RWPE2 (cell line): ENCODE measurements around the gene FAF1.
"Not testable (repeated sequence)": the region's sequence is repeated elsewhere in the genome, so short reads cannot be mapped to it uniquely, and the experiment has no call there.

Experiments
- ATAC-seq: fragments of 200-7000 bp; cut with Tn5 transposase; 3 replicates; pipeline ENCODE4 v1.9.1; 2021; ENCODE audit warnings: low read depth
- DNase-seq: peaks from one replicate; pipeline ENCODE4 v3.0.0-alpha.2; 2020; ENCODE audit warnings: low spot score
- H3K27ac ChIP-seq: fragments of 450-650 bp; 2 replicates; pipeline ENCODE4 v1.5.1; 2017; ENCODE audit warnings: mild to moderate bottlenecking; ENCODE audit not compliant: poor library complexity, severe bottlenecking
- H3K27me3 ChIP-seq: fragments of 250-450 bp; sonication (Bioruptor Pico); 2 replicates; pipeline ENCODE4 v1.5.1; 2021; ENCODE audit warnings: mild to moderate bottlenecking, moderate library complexity; ENCODE audit not compliant: insufficient read depth, poor library complexity, severe bottlenecking
- H3K36me3 ChIP-seq: fragments of 250-450 bp; sonication (Bioruptor Pico); 2 replicates; pipeline ENCODE4 v1.5.1; 2020; ENCODE audit warnings: low read depth, mild to moderate bottlenecking, moderate library complexity
- H3K4me1 ChIP-seq: fragments of 250-450 bp; sonication (Bioruptor Pico); 2 replicates; pipeline ENCODE4 v1.5.1; 2021; ENCODE audit warnings: mild to moderate bottlenecking, moderate library complexity; ENCODE audit not compliant: insufficient read depth, poor library complexity, severe bottlenecking
- H3K4me3 ChIP-seq: fragments of 250-450 bp; sonication (Bioruptor Pico); 2 replicates; pipeline ENCODE4 v1.5.1; 2021; ENCODE audit warnings: mild to moderate bottlenecking, moderate library complexity; ENCODE audit not compliant: severe bottlenecking
- H3K9me3 ChIP-seq: fragments of 250-450 bp; sonication (Bioruptor Pico); 2 replicates; pipeline ENCODE4 v1.5.1; 2021; ENCODE audit warnings: mild to moderate bottlenecking, moderate library complexity; ENCODE audit not compliant: severe bottlenecking
- CTCF ChIP-seq: fragments of 450-650 bp; IDR thresholded peaks from one replicate; pipeline ENCODE4 v1.5.1; 2017; ENCODE audit warnings: mild to moderate bottlenecking, moderate library complexity; ENCODE audit not compliant: poor library complexity, severe bottlenecking

The FAF1 gene

GRCh38 chr1:50724626-50725286 is 235.3 kb downstream of the FAF1 start:
- TF ChIP-seq CTCF: no peak
- H3K27me3 ChIP-seq: no peaks in the 10 kb centered on the region
- H3K36me3 ChIP-seq: no peaks in the 10 kb centered on the region
- no peak for DNase-seq
- H3K4me1 ChIP-seq: no peaks in the 10 kb centered on the region
- H3K9me3 ChIP-seq: no peaks in the 10 kb centered on the region
- ATAC-seq: no peak; the same call in 2 of the 3 replicates
- H3K4me3 ChIP-seq: no peak overlapping the region
- no peak overlapping the region for H3K27ac ChIP-seq

GRCh38 chr1:50720457-50721053 is 239.5 kb downstream of the FAF1 start:
- H3K36me3 ChIP-seq: no peaks in the 10 kb centered on the region; the same call in 1 of the 2 replicates
- no peaks in the 10 kb centered on the region for H3K27me3 ChIP-seq
- no peak overlapping the region for H3K4me3 ChIP-seq
- H3K27ac ChIP-seq: no peak overlapping the region
- ATAC-seq (no peak), DNase-seq (no peak)
- no peak for TF ChIP-seq CTCF
- no peaks in the 10 kb centered on the region for H3K4me1 ChIP-seq
- H3K9me3 ChIP-seq: no peaks in the 10 kb centered on the region

DNA sequence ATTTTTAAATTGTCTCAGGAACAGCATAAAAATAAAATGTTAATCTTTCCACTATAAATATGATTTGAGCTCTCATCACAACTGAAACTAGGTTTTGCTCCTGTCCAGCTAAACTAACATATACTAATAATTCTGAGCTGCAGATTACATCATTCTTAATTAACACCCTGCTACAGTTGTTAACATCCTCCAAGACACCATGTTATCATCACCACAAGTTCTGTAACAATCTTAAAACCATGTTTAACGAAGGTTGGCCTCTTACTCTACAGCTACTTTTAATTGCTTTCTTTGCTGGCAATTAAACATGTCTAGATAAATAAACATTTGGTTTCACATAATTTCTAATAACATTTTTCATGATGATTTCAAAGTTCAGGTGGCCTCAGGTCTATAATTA is 240.9 kb downstream of the FAF1 start:
- Histone ChIP-seq H3K27ac (no peak overlapping the region), H3K9me3 (no peaks in the 10 kb centered on the region), H3K4me1 (no peaks in the 10 kb centered on the region), H3K4me3 (no peak overlapping the region), H3K36me3 (no peaks in the 10 kb centered on the region; the same call in 1 of the 2 replicates), H3K27me3 (no peaks in the 10 kb centered on the region)
- DNase-seq (no peak), ATAC-seq (no peak)
- no peak for TF ChIP-seq CTCF

- H3K4me3 ChIP-seq: no peak overlapping the region
These were observed 242.7 kb downstream of the FAF1 start for GRCh38 chr1:50717327-50717726.

DNA sequence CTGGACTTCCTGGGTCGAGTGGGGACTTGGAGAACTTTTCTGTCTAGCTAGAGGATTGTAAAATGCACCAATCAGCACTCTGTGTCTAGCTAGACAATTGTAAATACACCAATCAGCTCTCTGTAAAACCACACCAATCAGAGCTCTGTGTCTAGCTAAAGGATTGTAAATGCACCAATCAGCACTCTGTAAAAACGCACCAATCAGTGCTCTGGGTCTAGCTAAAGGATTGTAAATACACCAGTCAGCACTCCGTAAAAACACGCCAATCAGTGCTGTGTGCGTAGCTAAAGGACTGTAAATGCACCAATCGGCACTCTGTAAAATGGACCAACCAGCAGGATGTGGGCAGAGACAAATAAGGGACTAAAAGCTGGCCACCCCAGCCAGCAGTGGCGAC is 243.6 kb downstream of the FAF1 start:
- H3K4me1 ChIP-seq, H3K27me3 ChIP-seq, H3K9me3 ChIP-seq, H3K4me3 ChIP-seq, DNase-seq, ATAC-seq, H3K36me3 ChIP-seq, H3K27ac ChIP-seq: not testable (repeated sequence)

More at GRCh38 chr1:50717327-50717726, 242.7 kb downstream of the FAF1 start:
- Histone ChIP-seq H3K27me3 (no peaks in the 10 kb centered on the region), H3K9me3 (no peaks in the 10 kb centered on the region), H3K27ac (no peak overlapping the region), H3K4me1 (no peaks in the 10 kb centered on the region), H3K36me3 (no peaks in the 10 kb centered on the region; the same call in 1 of the 2 replicates)
- ATAC-seq (no peak), DNase-seq (no peak)
- no peak for TF ChIP-seq CTCF
